Measurements from ENCODE around the gene CC2D2B.
"Not testable (repeated sequence)": the region's sequence is repeated elsewhere in the genome, so short reads cannot be mapped to it uniquely, and the experiment has no call there.

Gene CC2D2B

DNA sequence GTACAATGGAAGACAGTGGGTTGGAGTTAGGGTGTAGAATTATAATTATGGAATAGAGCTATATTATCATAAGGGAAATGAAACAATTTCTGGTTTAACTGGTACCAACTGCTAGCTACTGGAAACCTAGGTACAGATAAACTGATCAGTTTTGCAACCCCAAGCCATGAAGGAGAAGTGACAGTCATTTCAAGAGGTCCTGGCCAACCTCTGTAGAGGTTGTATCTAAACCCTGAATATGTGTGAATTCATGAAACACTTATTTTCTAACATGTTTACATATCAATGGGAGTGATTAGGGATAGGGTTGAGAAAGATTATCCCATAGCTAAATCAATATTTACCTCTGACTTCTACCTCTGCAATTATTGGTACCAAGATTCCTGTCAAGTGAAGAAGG, 29.9 kb upstream of the CC2D2B start:
- no peak for DNase-seq
- Histone ChIP-seq H3K4me3 (ENCODE audit: low read depth, low read length) (no peak overlapping the region), H3K9me3 (no peaks in the 10 kb centered on the region), H3K27me3 (no peaks in the 10 kb centered on the region), H3K36me3 (no peaks in the 10 kb centered on the region; the same call in 1 of the 2 replicates), H3K4me1 (no peaks in the 10 kb centered on the region)
- TF ChIP-seq, protein P1, sequence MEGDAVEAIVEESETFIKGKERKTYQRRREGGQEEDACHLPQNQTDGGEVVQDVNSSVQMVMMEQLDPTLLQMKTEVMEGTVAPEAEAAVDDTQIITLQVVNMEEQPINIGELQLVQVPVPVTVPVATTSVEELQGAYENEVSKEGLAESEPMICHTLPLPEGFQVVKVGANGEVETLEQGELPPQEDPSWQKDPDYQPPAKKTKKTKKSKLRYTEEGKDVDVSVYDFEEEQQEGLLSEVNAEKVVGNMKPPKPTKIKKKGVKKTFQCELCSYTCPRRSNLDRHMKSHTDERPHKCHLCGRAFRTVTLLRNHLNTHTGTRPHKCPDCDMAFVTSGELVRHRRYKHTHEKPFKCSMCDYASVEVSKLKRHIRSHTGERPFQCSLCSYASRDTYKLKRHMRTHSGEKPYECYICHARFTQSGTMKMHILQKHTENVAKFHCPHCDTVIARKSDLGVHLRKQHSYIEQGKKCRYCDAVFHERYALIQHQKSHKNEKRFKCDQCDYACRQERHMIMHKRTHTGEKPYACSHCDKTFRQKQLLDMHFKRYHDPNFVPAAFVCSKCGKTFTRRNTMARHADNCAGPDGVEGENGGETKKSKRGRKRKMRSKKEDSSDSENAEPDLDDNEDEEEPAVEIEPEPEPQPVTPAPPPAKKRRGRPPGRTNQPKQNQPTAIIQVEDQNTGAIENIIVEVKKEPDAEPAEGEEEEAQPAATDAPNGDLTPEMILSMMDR (IDR thresholded peaks at IDR 0.05; ENCODE audit: low read depth, low read length) = no peak

DNA sequence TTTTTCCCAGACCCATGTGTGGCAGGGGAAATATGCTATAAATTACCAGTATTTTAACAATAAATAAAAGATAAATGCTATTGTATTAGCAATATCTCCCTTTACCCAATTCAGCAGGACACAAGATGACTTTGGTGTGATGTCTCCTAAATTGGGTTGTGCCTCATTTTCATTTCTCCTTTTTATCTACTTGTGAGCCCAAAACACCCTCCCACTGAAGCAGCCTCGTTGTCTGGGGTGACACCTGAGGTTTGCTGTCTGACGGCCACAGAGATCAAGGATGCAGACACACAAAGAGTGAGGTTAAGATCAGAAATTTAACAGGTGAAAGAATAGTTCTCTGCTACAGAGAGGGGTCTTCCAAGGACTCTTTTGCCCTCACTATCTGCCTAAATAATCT, 27.1 kb upstream of the CC2D2B start:
- TF ChIP-seq, protein P1 (IDR thresholded peaks at IDR 0.05; ENCODE audit: low read depth, low read length) = no peak
- no peak overlapping the region for H3K4me3 ChIP-seq (ENCODE audit: low read depth, low read length)
- no peaks in the 10 kb centered on the region for H3K27me3 ChIP-seq
- no peak for DNase-seq
- no peaks in the 10 kb centered on the region for H3K9me3 ChIP-seq
- H3K4me1 ChIP-seq = no peaks in the 10 kb centered on the region
- no peaks in the 10 kb centered on the region; the same call in 1 of the 2 replicates for H3K36me3 ChIP-seq

- no peaks in the 10 kb centered on the region for H3K27me3 ChIP-seq
- no peak for DNase-seq
- H3K4me1 ChIP-seq = no peaks in the 10 kb centered on the region
- no peaks in the 10 kb centered on the region for H3K9me3 ChIP-seq
- TF ChIP-seq, protein P1 (IDR thresholded peaks at IDR 0.05; ENCODE audit: low read depth, low read length) = no peak
- no peaks in the 10 kb centered on the region; the same call in 1 of the 2 replicates for H3K36me3 ChIP-seq
- no peak overlapping the region for H3K4me3 ChIP-seq (ENCODE audit: low read depth, low read length)
Observed at GRCh38 chr10:95881316-95881715, 26.5 kb upstream of the CC2D2B start.

DNA sequence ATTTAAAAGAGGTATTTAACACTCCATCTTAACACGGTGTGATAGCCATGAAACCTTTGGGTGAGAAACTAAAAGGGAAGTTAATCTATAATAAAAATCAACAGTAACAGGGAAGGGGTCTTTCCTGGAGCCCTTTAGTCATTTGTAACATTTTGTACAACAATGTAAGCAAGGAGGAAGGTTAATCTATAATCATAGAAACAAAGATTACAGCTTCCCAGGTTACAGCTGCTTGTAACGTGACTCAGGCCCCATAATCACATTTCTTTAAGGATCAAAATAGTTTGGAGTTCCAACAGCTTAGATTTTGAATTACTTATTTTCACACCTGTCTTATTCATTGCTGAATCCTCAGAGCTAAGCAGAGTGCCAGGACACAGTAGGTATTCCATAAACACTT, 17.9 kb upstream of the CC2D2B start:
- no peak for DNase-seq
- H3K4me3 ChIP-seq (ENCODE audit: low read depth, low read length) = no peak overlapping the region
- no peaks in the 10 kb centered on the region for H3K27me3 ChIP-seq
- TF ChIP-seq, protein P1 (IDR thresholded peaks at IDR 0.05; ENCODE audit: low read depth, low read length) = no peak
- no peaks in the 10 kb centered on the region for H3K9me3 ChIP-seq
- H3K4me1 ChIP-seq = no peaks in the 10 kb centered on the region
- no peaks in the 10 kb centered on the region for H3K36me3 ChIP-seq

DNA sequence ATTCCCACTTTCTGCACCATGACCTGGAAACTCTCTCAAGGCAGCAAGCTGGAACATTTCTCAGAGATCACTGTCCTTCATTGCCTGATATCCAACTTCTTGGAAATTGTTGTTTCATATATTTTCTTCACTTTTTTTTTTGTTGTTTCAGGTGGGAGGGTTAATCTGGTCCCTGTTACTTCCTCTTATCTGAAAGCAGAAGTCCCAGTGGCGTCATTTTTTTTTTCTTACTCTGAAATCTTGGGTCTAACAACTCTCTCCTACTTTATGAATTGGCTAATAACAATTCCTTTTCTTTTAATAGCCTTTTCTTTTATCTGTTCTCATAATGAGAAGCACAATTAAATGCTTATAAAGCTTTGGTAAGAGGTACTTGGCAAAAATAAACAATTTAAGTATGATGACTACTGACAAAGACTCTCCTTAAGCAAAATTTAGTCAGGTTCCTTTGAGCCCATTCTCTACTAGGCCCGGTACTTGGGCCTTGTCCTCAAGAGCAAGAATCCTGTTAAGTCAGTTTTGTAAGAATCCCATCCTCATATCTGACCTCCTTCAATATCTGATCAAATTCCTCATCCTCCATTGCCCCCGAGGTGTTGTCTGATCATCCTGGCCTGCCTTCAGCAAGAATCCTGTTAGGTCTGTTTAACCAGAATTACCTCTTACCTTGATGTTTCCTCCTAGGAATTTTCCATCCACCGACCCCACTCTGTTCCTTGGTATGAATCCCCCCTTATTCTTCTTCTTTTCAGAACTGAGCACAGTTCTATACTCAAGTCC, 11.5 kb upstream of the CC2D2B start:
- H3K36me3 ChIP-seq = no peaks in the 10 kb centered on the region; the same call in 1 of the 2 replicates
- no peaks in the 10 kb centered on the region for H3K4me1 ChIP-seq
- H3K4me3 ChIP-seq (ENCODE audit: low read depth, low read length) = no peak overlapping the region
- no peaks in the 10 kb centered on the region for H3K9me3 ChIP-seq
- TF ChIP-seq, protein P1 (IDR thresholded peaks at IDR 0.05; ENCODE audit: low read depth, low read length) = no peak
- no peaks in the 10 kb centered on the region for H3K27me3 ChIP-seq
- DNase-seq = no peak

- not testable (repeated sequence) for H3K27me3 ChIP-seq; H3K9me3 ChIP-seq; H3K4me1 ChIP-seq; H3K4me3 ChIP-seq (ENCODE audit: low read depth, low read length); H3K36me3 ChIP-seq; DNase-seq
Observed at GRCh38 chr10:95905897-95906580, 1.7 kb upstream of the CC2D2B start.
